Effector memory CD4-positive, alpha-beta T cell (primary cell): ENCODE results near the gene SPOCK3.
"Not testable (repeated sequence)": the region's sequence is repeated elsewhere in the genome, so short reads cannot be mapped to it uniquely, and the experiment has no call there.

Experiments
- DNase-seq, 3 donors: peaks; one replicate each; pipeline ENCODE4 v3.0.0-alpha.2; 2020
- H3K27ac ChIP-seq: 2 replicates; pipeline ENCODE4 v1.7.0; 2013; ENCODE audit warnings: mild to moderate bottlenecking, low read length, moderate library complexity; ENCODE audit not compliant: insufficient read depth, poor library complexity, severe bottlenecking
- H3K27me3 ChIP-seq: replicated peaks from 2 replicates; pipeline ENCODE4 v1.7.0; 2013; ENCODE audit warnings: mild to moderate bottlenecking, low read length; ENCODE audit not compliant: insufficient read depth, control insufficient read depth, poor library complexity, severe bottlenecking
- H3K36me3 ChIP-seq: 2 replicates; pipeline ENCODE4 v1.7.0; 2013; ENCODE audit warnings: mild to moderate bottlenecking, low read length, moderate library complexity; ENCODE audit not compliant: control insufficient read depth, insufficient read depth
- H3K4me1 ChIP-seq: 2 replicates; pipeline ENCODE4 v1.7.0; 2013; ENCODE audit warnings: low read length, mild to moderate bottlenecking; ENCODE audit not compliant: control insufficient read depth, insufficient read depth, poor library complexity, severe bottlenecking
- H3K4me3 ChIP-seq: 2 replicates; pipeline ENCODE4 v1.7.0; 2013; ENCODE audit warnings: low read length, low read depth, mild to moderate bottlenecking; ENCODE audit not compliant: insufficient read depth, poor library complexity, severe bottlenecking
- H3K9me3 ChIP-seq: 2 replicates; pipeline ENCODE4 v1.7.0; 2013; ENCODE audit warnings: mild to moderate bottlenecking, low read length, moderate library complexity; ENCODE audit not compliant: control insufficient read depth
- total RNA-seq, 3 donors: gene quantifications; one replicate each; lab custom pipeline; 2026; lab: John Stamatoyannopoulos, UW

SPOCK3 gene
- 0 reads per million in 3 donors for total RNA-seq

GRCh38 chr4:167234316-167234881 is at the start of gene SPOCK3:
TSS of gene SPOCK3 (minus strand) at chr4:167234494.
- Histone ChIP-seq H3K4me3 (no peak within 1 kb of the TSS), H3K9me3 (no peaks in the 10 kb centered on the region), H3K27me3 (no peaks in the 10 kb centered on the region), H3K27ac (no peak within 1 kb of the TSS), H3K4me1 (no peaks in the 10 kb centered on the region), H3K36me3 (no peaks in the 10 kb centered on the region)
- no peak for DNase-seq

GRCh38 chr4:167282171-167282864 is 48.0 kb upstream of the SPOCK3 start:
- no peaks in the 10 kb centered on the region for H3K27me3 ChIP-seq
- no peak overlapping the region for H3K27ac ChIP-seq
- no peaks in the 10 kb centered on the region for H3K4me1 ChIP-seq
- no peak for DNase-seq
- no peaks in the 10 kb centered on the region for H3K9me3 ChIP-seq
- H3K36me3 ChIP-seq = no peaks in the 10 kb centered on the region
- H3K4me3 ChIP-seq = no peak overlapping the region

- not testable (repeated sequence) for H3K36me3 ChIP-seq, DNase-seq, H3K4me3 ChIP-seq, H3K27ac ChIP-seq, H3K27me3 ChIP-seq, H3K9me3 ChIP-seq, H3K4me1 ChIP-seq
These were observed 47.3 kb upstream of the SPOCK3 start for GRCh38 chr4:167281545-167281944.

GRCh38 chr4:167274351-167274750 is 40.1 kb upstream of the SPOCK3 start:
- Histone ChIP-seq H3K9me3 (no peaks in the 10 kb centered on the region), H3K4me3 (no peak overlapping the region), H3K4me1 (no peaks in the 10 kb centered on the region), H3K36me3 (no peaks in the 10 kb centered on the region), H3K27me3 (no peaks in the 10 kb centered on the region), H3K27ac (no peak overlapping the region)
- DNase-seq = no peak

GRCh38 chr4:167265231-167265630 is 30.9 kb upstream of the SPOCK3 start:
- DNase-seq = no peak
- H3K27ac ChIP-seq = no peak overlapping the region
- no peaks in the 10 kb centered on the region for H3K36me3 ChIP-seq

GRCh38 chr4:167248271-167248670 is 14.0 kb upstream of the SPOCK3 start:
- Histone ChIP-seq H3K27me3 (no peaks in the 10 kb centered on the region), H3K36me3 (no peaks in the 10 kb centered on the region), H3K27ac (no peak overlapping the region), H3K9me3 (no peaks in the 10 kb centered on the region), H3K4me3 (no peak overlapping the region), H3K4me1 (no peaks in the 10 kb centered on the region)
- no peak for DNase-seq

More at GRCh38 chr4:167265231-167265630, 30.9 kb upstream of the SPOCK3 start:
- no peaks in the 10 kb centered on the region for H3K27me3 ChIP-seq
- no peaks in the 10 kb centered on the region for H3K9me3 ChIP-seq
- no peak overlapping the region for H3K4me3 ChIP-seq
- H3K4me1 ChIP-seq = no peaks in the 10 kb centered on the region

- Histone ChIP-seq H3K27me3 (no peaks in the 10 kb centered on the region), H3K36me3 (no peaks in the 10 kb centered on the region), H3K27ac (no peak overlapping the region), H3K4me3 (no peak overlapping the region), H3K9me3 (no peaks in the 10 kb centered on the region), H3K4me1 (no peaks in the 10 kb centered on the region)
- DNase-seq = no peak
These were observed 5.3 kb upstream of the SPOCK3 start for GRCh38 chr4:167239627-167240026.

- no peaks in the 10 kb centered on the region for H3K36me3 ChIP-seq
- H3K27me3 ChIP-seq = no peaks in the 10 kb centered on the region
- DNase-seq = no peak
- no peak overlapping the region for H3K27ac ChIP-seq
- no peak overlapping the region for H3K4me3 ChIP-seq
- no peaks in the 10 kb centered on the region for H3K9me3 ChIP-seq
- no peaks in the 10 kb centered on the region for H3K4me1 ChIP-seq
These were observed 3.9 kb upstream of the SPOCK3 start for GRCh38 chr4:167238226-167238625.

- no peaks in the 10 kb centered on the region for H3K27me3 ChIP-seq
- no peak overlapping the region for H3K27ac ChIP-seq
- no peaks in the 10 kb centered on the region for H3K36me3 ChIP-seq
- no peak for DNase-seq
- H3K4me1 ChIP-seq = no peaks in the 10 kb centered on the region
- no peak overlapping the region for H3K4me3 ChIP-seq
- H3K9me3 ChIP-seq = no peaks in the 10 kb centered on the region
These were observed 494 bp downstream of the SPOCK3 start for GRCh38 chr4:167233685-167234315.
